Type B pancreatic cell (in vitro differentiated cells): Measurements from ENCODE around the gene TPRA1. TPM values are rescaled to one million over a fixed set of nuclear protein-coding genes. Genes with fewer than 3 reads are reported as not detected.

ENCODE experiments used
- DNase-seq: peaks from one replicate; pipeline ENCODE4 v3.0.0; 2021; ENCODE audit warnings: mixed read lengths; ENCODE audit not compliant: unreplicated experiment; ENCODE audit errors: extremely low spot score
- H3K27ac Mint-ChIP-seq: 2 replicates; pipeline ENCODE4 v1.8.0; 2021; ENCODE audit warnings: mild to moderate bottlenecking, mixed read lengths
- H3K27me3 Mint-ChIP-seq: 2 replicates; pipeline ENCODE4 v1.8.0; 2021; ENCODE audit warnings: mixed read lengths
- H3K36me3 Mint-ChIP-seq: 2 replicates; pipeline ENCODE4 v1.8.0; 2021; ENCODE audit warnings: mixed read lengths
- H3K4me1 Mint-ChIP-seq: one replicate; pipeline ENCODE4 v1.8.0; 2021; ENCODE audit warnings: mixed read lengths; ENCODE audit not compliant: unreplicated experiment
- H3K4me3 Mint-ChIP-seq: 2 replicates; pipeline ENCODE4 v1.8.0; 2021; ENCODE audit warnings: mild to moderate bottlenecking, mixed read lengths
- H3K9me3 Mint-ChIP-seq: 2 replicates; pipeline ENCODE4 v1.8.0; 2021; ENCODE audit warnings: mixed read lengths
- total RNA-seq: library from RNA; stranded (reverse); gene quantifications from 2 replicates; pipeline ENCODE4 v1.2.1, GENCODE V29; 2021; ENCODE audit warnings: low replicate concordance
- TF ChIP-seq, protein P1 (sequence below): fragments of 200-600 bp; sonication (generic); conservative IDR thresholded peaks from 2 replicates; pipeline ENCODE4 v1.5.0; 2021; ENCODE audit warnings: antibody characterized with exemption, mild to moderate bottlenecking

The TPRA1 gene
- total RNA-seq, 1 donor from 2014 or later = 35.2 TPM

- DNase-seq = no peak
- peaks cover 9% of the 10 kb centered on the region for H3K36me3 Mint-ChIP-seq
- no peak overlapping the region for H3K27ac Mint-ChIP-seq
- H3K4me1 Mint-ChIP-seq = peaks cover 7% of the 10 kb centered on the region
- TF ChIP-seq, protein P1, sequence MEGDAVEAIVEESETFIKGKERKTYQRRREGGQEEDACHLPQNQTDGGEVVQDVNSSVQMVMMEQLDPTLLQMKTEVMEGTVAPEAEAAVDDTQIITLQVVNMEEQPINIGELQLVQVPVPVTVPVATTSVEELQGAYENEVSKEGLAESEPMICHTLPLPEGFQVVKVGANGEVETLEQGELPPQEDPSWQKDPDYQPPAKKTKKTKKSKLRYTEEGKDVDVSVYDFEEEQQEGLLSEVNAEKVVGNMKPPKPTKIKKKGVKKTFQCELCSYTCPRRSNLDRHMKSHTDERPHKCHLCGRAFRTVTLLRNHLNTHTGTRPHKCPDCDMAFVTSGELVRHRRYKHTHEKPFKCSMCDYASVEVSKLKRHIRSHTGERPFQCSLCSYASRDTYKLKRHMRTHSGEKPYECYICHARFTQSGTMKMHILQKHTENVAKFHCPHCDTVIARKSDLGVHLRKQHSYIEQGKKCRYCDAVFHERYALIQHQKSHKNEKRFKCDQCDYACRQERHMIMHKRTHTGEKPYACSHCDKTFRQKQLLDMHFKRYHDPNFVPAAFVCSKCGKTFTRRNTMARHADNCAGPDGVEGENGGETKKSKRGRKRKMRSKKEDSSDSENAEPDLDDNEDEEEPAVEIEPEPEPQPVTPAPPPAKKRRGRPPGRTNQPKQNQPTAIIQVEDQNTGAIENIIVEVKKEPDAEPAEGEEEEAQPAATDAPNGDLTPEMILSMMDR = no peak
- H3K27me3 Mint-ChIP-seq = no peaks in the 10 kb centered on the region
- H3K4me3 Mint-ChIP-seq = no peak overlapping the region
- H3K9me3 Mint-ChIP-seq = no peaks in the 10 kb centered on the region
These were observed 12.4 kb downstream of the TPRA1 start for GRCh38 chr3:127578168-127578567.

DNA sequence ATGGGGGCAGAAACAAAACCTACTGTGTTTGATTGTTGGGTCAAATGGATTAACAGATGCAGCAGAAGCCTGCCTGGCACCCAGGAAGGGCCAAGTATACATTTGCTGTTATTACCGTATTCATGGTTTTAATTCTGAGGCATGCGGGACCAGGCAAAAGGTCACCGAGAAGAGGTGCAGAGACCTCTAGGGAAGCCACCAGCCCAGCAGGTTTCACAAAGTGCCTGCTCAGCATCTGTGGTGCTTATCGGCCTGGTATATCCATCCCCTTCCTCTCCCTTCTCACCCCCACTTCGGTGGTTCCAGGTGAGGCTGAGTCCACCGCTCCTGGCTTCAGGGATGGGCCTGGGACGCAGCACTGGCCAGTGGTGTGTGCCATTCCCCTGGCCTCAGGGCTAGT lies 13.1 kb downstream of the TPRA1 start:
- Mint-ChIP-seq H3K27ac (no peak overlapping the region), H3K4me1 (peaks cover 7% of the 10 kb centered on the region), H3K27me3 (no peaks in the 10 kb centered on the region), H3K9me3 (no peaks in the 10 kb centered on the region), H3K36me3 (peaks cover 9% of the 10 kb centered on the region), H3K4me3 (no peak overlapping the region)
- TF ChIP-seq, protein P1 = no peak
- DNase-seq = no peak

DNA sequence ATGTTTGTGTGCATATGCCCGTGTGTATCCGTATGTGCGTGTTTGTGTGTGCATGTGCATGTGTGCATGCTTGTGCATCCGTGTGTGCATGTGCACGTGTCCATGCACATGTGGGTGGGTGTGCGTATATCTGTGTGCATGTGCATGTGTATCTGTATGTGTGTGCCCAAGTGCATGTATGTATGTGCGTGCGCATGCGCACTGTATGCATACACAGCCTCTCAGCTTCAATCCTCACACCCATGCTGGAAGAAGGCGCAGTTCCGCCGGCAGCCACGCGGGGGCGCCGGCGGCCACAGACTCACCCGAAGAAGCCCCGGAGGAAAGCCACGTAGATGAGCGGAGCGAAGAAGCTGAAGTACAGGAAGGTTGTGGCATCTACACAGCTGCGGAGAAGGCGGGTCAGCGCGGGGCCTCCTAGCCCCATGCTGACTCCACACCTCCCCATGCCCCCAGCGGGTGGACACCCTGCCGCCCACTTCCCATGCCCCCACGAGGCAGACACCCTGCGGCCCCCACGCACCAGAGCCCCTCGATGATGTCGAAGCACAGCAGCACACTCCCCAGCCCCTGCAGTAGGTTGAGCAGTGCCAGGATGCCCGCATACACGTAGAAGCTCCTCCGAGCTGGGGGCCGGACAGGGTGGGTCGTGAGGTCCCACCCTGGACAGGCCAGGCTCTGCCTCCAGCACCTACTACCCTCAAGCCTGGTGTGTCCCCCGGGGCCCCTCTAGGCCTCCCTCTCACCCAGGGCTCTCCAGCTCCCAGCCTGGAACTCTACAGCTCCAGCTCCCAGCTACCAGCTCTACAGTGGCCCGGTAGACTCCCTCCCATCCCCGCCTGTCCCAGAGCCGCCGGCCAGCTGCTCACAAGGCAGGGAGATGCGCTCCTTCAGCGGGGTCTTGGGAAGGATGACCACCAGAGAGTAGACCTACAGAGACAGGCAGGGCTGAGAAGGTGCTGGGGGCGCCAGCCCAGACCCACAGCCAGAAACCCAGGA lies 15.4 kb downstream of the TPRA1 start:
- Mint-ChIP-seq H3K27ac (peak overlapping the region; percentile 57), H3K4me3 (peak overlapping the region; percentile 6), H3K36me3 (peaks cover 17% of the 10 kb centered on the region), H3K4me1 (peaks cover 7% of the 10 kb centered on the region), H3K27me3 (no peaks in the 10 kb centered on the region), H3K9me3 (no peaks in the 10 kb centered on the region)
- peak; percentile 88 for DNase-seq
- TF ChIP-seq, protein P1 = peak; percentile 96

DNA sequence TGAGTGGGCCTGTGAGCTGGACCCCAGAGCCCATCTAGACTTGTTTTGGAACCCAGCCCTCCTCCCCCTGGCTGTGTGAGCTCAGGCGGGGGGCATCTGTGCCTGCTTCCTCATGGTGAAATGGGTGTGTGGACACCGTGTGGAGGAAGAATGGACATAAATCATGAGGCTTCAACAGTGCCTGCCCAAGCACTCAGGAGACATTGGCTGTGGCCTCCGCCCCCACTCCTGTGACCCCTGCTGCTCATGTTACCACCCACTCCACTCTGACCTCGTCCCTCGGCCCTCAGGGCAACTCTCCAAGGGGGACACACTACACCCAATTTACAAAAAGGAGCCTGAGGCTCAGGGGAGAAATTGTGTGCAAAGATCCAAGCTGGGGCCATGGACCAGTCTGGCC lies 16.6 kb downstream of the TPRA1 start:
- H3K36me3 Mint-ChIP-seq = peaks cover 14% of the 10 kb centered on the region
- H3K27ac Mint-ChIP-seq = no peak overlapping the region
- TF ChIP-seq, protein P1 = no peak
- no peak for DNase-seq
- peaks cover 7% of the 10 kb centered on the region for H3K4me1 Mint-ChIP-seq
- no peaks in the 10 kb centered on the region for H3K9me3 Mint-ChIP-seq
- H3K27me3 Mint-ChIP-seq = no peaks in the 10 kb centered on the region
- H3K4me3 Mint-ChIP-seq = no peak overlapping the region

DNA sequence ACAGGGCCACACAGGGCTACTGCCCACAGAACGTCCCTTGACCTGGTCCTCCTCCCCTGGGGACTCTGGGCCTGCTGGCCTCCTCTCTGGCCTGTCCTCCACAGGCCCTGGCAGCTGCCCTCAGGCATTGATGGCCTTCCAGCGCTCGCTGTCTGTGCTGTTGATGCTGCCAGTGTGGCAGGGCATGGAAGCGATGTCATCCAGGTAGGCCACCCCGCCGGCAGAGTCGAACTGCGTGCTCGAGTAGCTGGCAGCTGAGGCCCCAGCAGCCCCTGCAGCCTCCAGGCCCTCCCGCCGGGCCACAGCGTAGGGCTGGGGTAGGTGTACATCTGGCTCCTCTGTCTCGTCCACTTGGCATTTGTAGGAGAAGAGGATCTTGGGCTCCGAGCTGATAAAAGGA lies 17.1 kb downstream of the TPRA1 start:
- Mint-ChIP-seq H3K4me1 (peaks cover 7% of the 10 kb centered on the region), H3K9me3 (no peaks in the 10 kb centered on the region), H3K27me3 (no peaks in the 10 kb centered on the region), H3K4me3 (no peak overlapping the region), H3K36me3 (peaks cover 14% of the 10 kb centered on the region), H3K27ac (no peak overlapping the region)
- no peak for DNase-seq
- TF ChIP-seq, protein P1 = no peak
